Mucosa of stomach (tissue), 1 donor: ENCODE measurements around the gene TUBGCP6.

Experiments
- H3K27me3 ChIP-seq: one replicate; pipeline ENCODE4 v1.7.0; 2013; ENCODE audit warnings: mild to moderate bottlenecking, low read length; ENCODE audit not compliant: control insufficient read depth, insufficient read depth
- H3K36me3 ChIP-seq: one replicate; pipeline ENCODE4 v1.7.0; 2013; ENCODE audit warnings: low read length; ENCODE audit not compliant: control insufficient read depth, insufficient read depth
- H3K4me1 ChIP-seq: one replicate; pipeline ENCODE4 v1.7.0; 2013; ENCODE audit warnings: mild to moderate bottlenecking, low read length; ENCODE audit not compliant: control insufficient read depth, insufficient read depth
- H3K4me3 ChIP-seq: one replicate; pipeline ENCODE4 v1.7.0; 2013; ENCODE audit warnings: low read length
- H3K9ac ChIP-seq: one replicate; pipeline ENCODE4 v1.7.0; 2013; ENCODE audit warnings: mild to moderate bottlenecking, low read length, moderate library complexity
- H3K9me3 ChIP-seq: one replicate; pipeline ENCODE4 v1.7.0; 2013; ENCODE audit warnings: mild to moderate bottlenecking, low read length, moderate library complexity; ENCODE audit not compliant: control insufficient read depth
- donor health status: Pancreatic carcinoma.

Gene TUBGCP6

GRCh38 chr22:50244420-50245213, at the start of gene TUBGCP6:
TSS of gene TUBGCP6 (minus strand) at chr22:50245023. CDS start at chr22:50244459, 564 bp downstream.
- peaks cover 42% of the 10 kb centered on the region for H3K4me1 ChIP-seq
- H3K36me3 ChIP-seq: peaks cover 9% of the 10 kb centered on the region

DNA sequence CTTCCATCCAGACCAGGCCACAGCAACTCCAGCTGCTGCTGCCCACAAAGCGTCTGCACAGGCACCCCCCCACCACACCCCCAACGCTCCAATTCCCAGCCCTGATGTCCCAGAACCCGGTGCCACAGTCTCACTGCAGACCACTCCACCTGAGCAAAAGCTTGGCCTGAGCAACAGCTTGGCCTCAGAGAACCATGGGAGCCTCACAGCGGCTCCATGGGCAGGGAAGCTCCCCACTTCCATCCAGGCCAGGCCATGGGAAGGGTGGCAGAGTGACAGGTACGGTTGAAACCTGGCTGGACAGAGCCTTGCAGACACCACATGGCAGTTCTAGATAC, 49.5 kb upstream of the TUBGCP6 start:
- H3K36me3 ChIP-seq: peaks cover 17% of the 10 kb centered on the region
- H3K9me3 ChIP-seq: no peaks in the 10 kb centered on the region
- H3K4me1 ChIP-seq: peaks cover 92% of the 10 kb centered on the region
- no peaks in the 10 kb centered on the region for H3K27me3 ChIP-seq
- peak overlapping the region; percentile 1 for H3K4me3 ChIP-seq
- peak overlapping the region; percentile 73 for H3K9ac ChIP-seq

More at GRCh38 chr22:50244420-50245213, at the start of gene TUBGCP6:
- no peaks in the 10 kb centered on the region for H3K27me3 ChIP-seq
- H3K9ac ChIP-seq: peak within 1 kb of the TSS; percentile 73
- H3K4me3 ChIP-seq: peak within 1 kb of the TSS; percentile 43
- H3K9me3 ChIP-seq: no peaks in the 10 kb centered on the region

DNA sequence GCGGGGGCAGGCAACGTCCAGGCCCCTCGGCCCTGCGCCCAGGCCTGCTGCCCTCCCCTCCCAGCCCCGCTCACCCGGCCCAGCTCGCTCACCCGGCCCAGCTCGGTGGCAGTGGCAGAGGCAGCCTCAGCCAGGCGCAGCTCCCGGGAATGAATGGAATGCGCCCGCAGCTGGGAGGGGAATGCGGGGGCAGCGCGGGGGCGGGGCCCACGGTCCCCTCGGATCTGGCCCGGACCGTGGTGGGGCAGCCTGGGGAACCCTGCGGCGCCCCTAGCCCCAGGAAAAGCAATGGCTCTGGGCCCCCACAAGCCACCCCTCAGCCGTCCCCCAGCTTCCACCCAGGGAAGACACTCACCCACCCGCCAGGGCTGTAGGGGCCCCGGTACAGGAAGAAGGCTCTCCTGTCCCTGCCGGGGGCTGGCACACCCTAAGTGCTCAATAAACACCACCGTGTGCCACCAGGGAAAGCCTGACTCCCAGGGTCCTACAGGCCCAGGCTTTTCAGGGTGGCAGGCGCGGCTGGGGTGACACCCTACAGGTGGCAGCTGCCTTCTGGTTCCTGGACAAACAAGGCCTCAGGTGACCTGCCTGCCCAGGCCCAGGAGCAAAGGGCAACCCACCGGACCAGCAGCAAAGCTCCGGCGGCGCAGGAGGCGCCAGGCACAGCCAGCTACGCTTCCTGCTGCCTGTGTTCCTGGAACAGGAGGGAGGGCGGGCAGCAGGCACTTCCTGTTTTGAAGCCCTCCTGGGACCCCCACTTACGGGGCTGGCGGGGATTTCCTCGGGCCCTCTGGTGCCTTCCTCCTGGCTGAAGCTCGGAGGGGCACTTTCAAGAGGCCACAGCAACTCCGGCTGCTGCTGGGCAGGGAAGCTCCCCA, 48.9 kb upstream of the TUBGCP6 start:
- peak overlapping the region; percentile 73 for H3K9ac ChIP-seq
- no peaks in the 10 kb centered on the region for H3K27me3 ChIP-seq
- H3K4me3 ChIP-seq: peak overlapping the region; percentile 1
- no peaks in the 10 kb centered on the region for H3K9me3 ChIP-seq
- H3K36me3 ChIP-seq: peaks cover 23% of the 10 kb centered on the region
- H3K4me1 ChIP-seq: peaks cover 92% of the 10 kb centered on the region

DNA sequence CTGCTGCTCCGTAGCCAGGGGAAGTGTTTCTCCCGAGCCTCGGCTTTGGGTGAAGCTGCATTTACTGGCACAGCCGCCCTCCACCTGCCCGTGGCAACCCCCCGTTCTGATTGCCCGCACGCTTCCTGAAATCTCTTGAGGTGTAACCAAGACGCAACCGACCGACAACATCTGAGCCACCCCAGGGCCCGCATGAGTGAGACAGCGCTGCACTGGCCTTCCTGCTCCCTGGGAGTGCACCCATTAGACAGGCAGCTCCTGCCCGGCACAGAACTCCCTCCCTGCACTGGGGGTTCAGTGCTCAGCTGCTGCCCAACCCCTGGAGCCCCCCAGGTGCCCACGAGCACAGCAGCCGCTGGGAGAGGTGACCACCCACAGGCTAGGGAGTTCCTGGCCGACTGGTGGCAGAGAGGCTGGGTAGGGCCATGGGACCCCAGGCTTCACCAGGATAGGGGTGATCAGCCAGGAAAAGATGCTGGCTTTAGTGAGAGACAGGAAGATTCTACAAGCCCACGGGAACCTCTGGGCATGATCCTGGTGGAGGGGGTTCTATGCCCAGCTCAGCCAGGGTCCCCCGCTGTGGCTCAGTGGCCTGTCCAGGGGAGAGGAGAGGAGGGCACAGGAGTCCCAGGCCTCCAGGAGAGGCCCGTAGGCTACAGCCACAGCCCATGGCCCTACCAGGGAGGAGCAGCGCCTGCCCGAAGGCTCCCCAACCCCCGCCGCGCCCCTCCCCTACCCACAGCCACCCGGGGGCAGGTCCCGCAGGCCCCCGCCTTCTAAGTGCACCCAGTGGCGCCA, 48.0 kb upstream of the TUBGCP6 start:
- Histone ChIP-seq H3K36me3 (peaks cover 32% of the 10 kb centered on the region), H3K9me3 (no peaks in the 10 kb centered on the region), H3K9ac (peak overlapping the region; percentile 73), H3K27me3 (no peaks in the 10 kb centered on the region), H3K4me3 (peak overlapping the region; percentile 31), H3K4me1 (peaks cover 92% of the 10 kb centered on the region)

- Histone ChIP-seq H3K9me3 (no peaks in the 10 kb centered on the region), H3K27me3 (no peaks in the 10 kb centered on the region), H3K4me3 (no peak overlapping the region), H3K4me1 (peaks cover 88% of the 10 kb centered on the region), H3K36me3 (peaks cover 41% of the 10 kb centered on the region), H3K9ac (no peak overlapping the region)
Measured at GRCh38 chr22:50289942-50290630, 45.3 kb upstream of the TUBGCP6 start.

GRCh38 chr22:50289151-50289941, 44.5 kb upstream of the TUBGCP6 start:
- peaks cover 41% of the 10 kb centered on the region for H3K36me3 ChIP-seq
- no peaks in the 10 kb centered on the region for H3K27me3 ChIP-seq
- no peaks in the 10 kb centered on the region for H3K9me3 ChIP-seq
- peaks cover 88% of the 10 kb centered on the region for H3K4me1 ChIP-seq
- H3K9ac ChIP-seq: no peak overlapping the region
- no peak overlapping the region for H3K4me3 ChIP-seq

DNA sequence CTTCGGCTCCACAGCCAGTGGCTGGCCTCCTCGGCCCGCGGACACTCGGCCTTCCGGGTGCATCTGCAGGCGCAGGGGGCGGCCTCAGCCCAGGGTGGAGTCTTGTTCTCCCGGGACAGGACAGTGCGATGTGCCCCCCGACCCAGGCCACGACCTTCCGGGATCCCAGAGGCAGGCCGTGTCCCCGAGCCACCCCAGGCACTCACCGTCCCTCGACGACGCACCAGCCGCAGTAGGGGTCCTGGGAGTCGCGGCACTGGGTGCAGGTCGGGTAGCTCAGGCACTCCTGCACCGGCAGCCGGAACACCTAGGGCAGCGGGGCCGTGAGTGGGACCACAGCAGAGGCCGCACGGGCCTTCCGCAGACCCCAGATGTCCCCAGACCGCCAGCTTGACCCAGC, 42.9 kb upstream of the TUBGCP6 start:
- Histone ChIP-seq H3K36me3 (peaks cover 41% of the 10 kb centered on the region), H3K9me3 (no peaks in the 10 kb centered on the region), H3K4me1 (peaks cover 82% of the 10 kb centered on the region), H3K27me3 (no peaks in the 10 kb centered on the region), H3K9ac (no peak overlapping the region), H3K4me3 (no peak overlapping the region)

GRCh38 chr22:50286701-50287318, 42.0 kb upstream of the TUBGCP6 start:
- Histone ChIP-seq H3K36me3 (peaks cover 43% of the 10 kb centered on the region), H3K9me3 (no peaks in the 10 kb centered on the region), H3K27me3 (no peaks in the 10 kb centered on the region)

DNA sequence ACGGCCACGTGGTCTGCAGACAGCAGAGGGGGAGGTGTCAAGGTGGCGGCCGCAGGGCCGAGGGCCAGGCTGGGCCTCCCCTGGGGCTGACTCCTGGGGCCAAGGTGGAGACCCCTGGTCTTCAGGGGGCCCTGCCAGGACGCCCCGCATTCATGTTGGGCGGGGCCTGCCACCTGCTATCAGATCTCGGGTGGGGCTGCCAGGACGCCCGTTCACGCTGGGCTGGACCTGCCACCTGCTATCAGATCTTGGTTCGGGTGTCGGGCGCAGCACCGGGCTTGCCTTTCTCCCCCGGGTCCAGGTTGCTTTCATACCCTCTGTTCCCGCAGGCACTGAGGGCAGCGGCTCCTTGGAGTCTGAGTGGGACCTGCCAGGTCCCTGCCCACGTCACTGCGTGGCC, 41.5 kb upstream of the TUBGCP6 start:
- Histone ChIP-seq H3K27me3 (no peaks in the 10 kb centered on the region), H3K9ac (peak overlapping the region; percentile 9), H3K36me3 (peaks cover 44% of the 10 kb centered on the region), H3K4me3 (no peak overlapping the region), H3K4me1 (peaks cover 83% of the 10 kb centered on the region), H3K9me3 (no peaks in the 10 kb centered on the region)

More at GRCh38 chr22:50286701-50287318, 42.0 kb upstream of the TUBGCP6 start:
- no peak overlapping the region for H3K4me3 ChIP-seq
- H3K4me1 ChIP-seq: peaks cover 83% of the 10 kb centered on the region
- no peak overlapping the region for H3K9ac ChIP-seq

GRCh38 chr22:50285568-50286229, 40.9 kb upstream of the TUBGCP6 start:
- Histone ChIP-seq H3K9me3 (no peaks in the 10 kb centered on the region), H3K36me3 (peaks cover 44% of the 10 kb centered on the region), H3K4me1 (peaks cover 83% of the 10 kb centered on the region), H3K9ac (peak overlapping the region; percentile 9), H3K27me3 (no peaks in the 10 kb centered on the region), H3K4me3 (no peak overlapping the region)
